Astrocyte (in vitro differentiated cells and primary cell): Measurements from ENCODE around the gene CACHD1.

Experiments used
- CTCF ChIP-seq: IDR thresholded peaks from 2 replicates; pipeline ENCODE4 v1.5.1; 2011; ENCODE audit warnings: low read depth, mild to moderate bottlenecking, inconsistent platforms, low read length, moderate library complexity; ENCODE audit not compliant: insufficient read depth
- EZH2 ChIP-seq: IDR thresholded peaks from 2 replicates; pipeline ENCODE4 v1.6.1; 2012; ENCODE audit warnings: mild to moderate bottlenecking, low read length, inconsistent platforms; ENCODE audit not compliant: insufficient read depth

DNA sequence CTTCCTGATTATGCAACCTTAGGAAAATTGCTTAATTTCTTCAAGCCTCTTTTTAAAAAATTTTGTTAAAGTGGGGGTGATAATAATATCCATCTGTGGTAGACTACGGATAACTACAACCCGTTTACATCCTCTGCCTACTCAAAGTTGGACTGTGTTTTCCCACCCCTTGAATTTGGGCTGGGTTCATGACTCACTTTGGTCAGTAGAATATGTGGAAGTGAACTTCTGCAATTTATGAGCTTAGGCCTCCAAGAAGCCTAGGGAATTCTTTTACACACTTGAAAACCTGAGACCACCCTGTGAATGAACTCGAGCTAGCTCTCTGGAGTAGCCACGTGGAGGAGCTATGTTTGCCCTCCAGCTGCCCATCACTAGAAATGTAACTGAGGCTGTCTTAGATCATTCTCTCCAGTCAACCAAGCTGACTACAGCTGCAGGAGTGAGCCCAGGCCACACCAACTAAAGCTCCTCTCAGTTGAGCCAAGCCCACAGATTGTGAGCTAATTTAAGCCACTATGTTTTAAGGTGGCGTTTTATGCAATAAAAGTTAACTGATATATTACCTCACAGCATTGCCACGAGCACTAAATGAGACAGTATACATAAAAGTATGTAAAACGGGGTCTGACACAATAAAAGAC lies 29.6 kb upstream of the CACHD1 start:
- no peak for TF ChIP-seq CTCF
- no peak for TF ChIP-seq EZH2
